H9 (cell line): ENCODE measurements around the gene TLR6. TPM values are rescaled to one million over a fixed set of nuclear protein-coding genes. Genes with fewer than 3 reads are reported as not detected.

ENCODE experiments used
- DNase-seq: peaks from one replicate; pipeline ENCODE4 v3.0.0-alpha.2; 2017
- H2AFZ ChIP-seq: one replicate; pipeline ENCODE4 v1.6.1; 2013; ENCODE audit warnings: mild to moderate bottlenecking, low read length, control low read depth, moderate library complexity
- H2AK5ac ChIP-seq: 2 replicates; pipeline ENCODE4 v1.6.1; 2013; ENCODE audit warnings: low read length, control low read depth, mixed read lengths; ENCODE audit not compliant: insufficient read length
- H2BK120ac ChIP-seq: one replicate; pipeline ENCODE4 v1.6.1; 2013; ENCODE audit warnings: low read depth, mild to moderate bottlenecking, low read length, control low read depth, inconsistent platforms; ENCODE audit not compliant: poor library complexity, severe bottlenecking
- H2BK12ac ChIP-seq: 2 replicates; pipeline ENCODE4 v1.6.1; 2013; ENCODE audit warnings: low read length, control low read depth, mixed read lengths, low read depth; ENCODE audit not compliant: insufficient read length
- H2BK15ac ChIP-seq: 2 replicates; pipeline ENCODE4 v1.6.1; 2013; ENCODE audit warnings: low read depth, low read length, control low read depth
- H2BK20ac ChIP-seq: one replicate; pipeline ENCODE4 v1.6.1; 2013; ENCODE audit warnings: low read depth, mild to moderate bottlenecking, low read length, control low read depth, inconsistent platforms; ENCODE audit not compliant: poor library complexity, severe bottlenecking
- H2BK5ac ChIP-seq: 2 replicates; pipeline ENCODE4 v1.6.1; 2013; ENCODE audit warnings: low read length, control low read depth, mixed read lengths; ENCODE audit not compliant: insufficient read length
- H3K14ac ChIP-seq: 2 replicates; pipeline ENCODE4 v1.6.1; 2013; ENCODE audit warnings: low read length, control low read depth; ENCODE audit not compliant: insufficient read depth
- H3K18ac ChIP-seq: 2 replicates; pipeline ENCODE4 v1.6.1; 2013; ENCODE audit warnings: low read depth, mild to moderate bottlenecking, mixed read lengths, low read length, control low read depth; ENCODE audit not compliant: insufficient read length
- H3K23ac ChIP-seq: 2 replicates; pipeline ENCODE4 v1.6.1; 2013; ENCODE audit warnings: low read length, control low read depth, mixed read lengths, low read depth; ENCODE audit not compliant: insufficient read length
- H3K23me2 ChIP-seq: 2 replicates; pipeline ENCODE4 v1.6.1; 2013; ENCODE audit warnings: low read depth, mild to moderate bottlenecking, mixed read lengths, low read length, control low read depth; ENCODE audit not compliant: insufficient read length, poor library complexity, severe bottlenecking
- H3K27ac ChIP-seq: 2 replicates; pipeline ENCODE4 v1.5.1; 2013; ENCODE audit warnings: low read length, control low read depth, mixed read lengths, low read depth; ENCODE audit not compliant: insufficient read length
- H3K27me3 ChIP-seq: 2 replicates; pipeline ENCODE4 v1.6.1; 2013; ENCODE audit warnings: low read length, control low read depth, inconsistent platforms; ENCODE audit not compliant: insufficient read depth
- H3K4ac ChIP-seq: 2 replicates; pipeline ENCODE4 v1.6.1; 2013; ENCODE audit warnings: low read depth, mild to moderate bottlenecking, control low read depth, inconsistent platforms, low read length, moderate library complexity
- H3K4me1 ChIP-seq: 2 replicates; pipeline ENCODE4 v1.6.1; 2013; ENCODE audit warnings: low read length, control low read depth, inconsistent platforms; ENCODE audit not compliant: insufficient read depth
- H3K4me2 ChIP-seq: 2 replicates; pipeline ENCODE4 v1.6.1; 2013; ENCODE audit warnings: low read length, control low read depth, mixed read lengths; ENCODE audit not compliant: insufficient read length, insufficient read depth
- H3K56ac ChIP-seq: 2 replicates; pipeline ENCODE4 v1.6.1; 2013; ENCODE audit warnings: low read depth, mild to moderate bottlenecking, mixed read lengths, low read length, control low read depth; ENCODE audit not compliant: insufficient read length
- H3K79me1 ChIP-seq: 2 replicates; pipeline ENCODE4 v1.6.1; 2013; ENCODE audit warnings: low read depth, mild to moderate bottlenecking, moderate library complexity, low read length, control low read depth, inconsistent platforms; ENCODE audit not compliant: insufficient read depth, poor library complexity, severe bottlenecking
- H3K79me2 ChIP-seq: 2 replicates; pipeline ENCODE4 v1.6.1; 2013; ENCODE audit warnings: low read length, control low read depth, inconsistent platforms; ENCODE audit not compliant: insufficient read depth
- H3K9ac ChIP-seq: 2 replicates; pipeline ENCODE4 v1.6.1; 2013; ENCODE audit warnings: low read length, control low read depth, mixed read lengths; ENCODE audit not compliant: insufficient read length; ENCODE audit errors: extremely low read depth
- H3K9me3 ChIP-seq: one replicate; pipeline ENCODE4 v1.6.1; 2013; ENCODE audit warnings: low read depth, low read length, inconsistent platforms; ENCODE audit not compliant: control insufficient read depth
- H3T11ph ChIP-seq: one replicate; pipeline ENCODE4 v1.6.1; 2013; ENCODE audit warnings: mild to moderate bottlenecking, low read length, control low read depth, inconsistent platforms
- H4K20me1 ChIP-seq: one replicate; pipeline ENCODE4 v1.6.1; 2013; ENCODE audit not compliant: control insufficient read depth, insufficient read length, insufficient read depth
- H4K5ac ChIP-seq: 2 replicates; pipeline ENCODE4 v1.6.1; 2013; ENCODE audit warnings: low read depth, mild to moderate bottlenecking, mixed read lengths, low read length, control low read depth; ENCODE audit not compliant: insufficient read length
- H4K8ac ChIP-seq: replicated peaks from 2 replicates; pipeline ENCODE4 v1.6.1; 2013; ENCODE audit warnings: low read length, control low read depth, mixed read lengths, low read depth; ENCODE audit not compliant: insufficient read length
- H4K91ac ChIP-seq: 2 replicates; pipeline ENCODE4 v1.6.1; 2013; ENCODE audit warnings: low read depth, mild to moderate bottlenecking, moderate library complexity, mixed read lengths, low read length, control low read depth; ENCODE audit not compliant: insufficient read length
- H3K27ac Mint-ChIP-seq, 3 experiments: 2 replicates in 2 of 3; 3 replicates in 1 of 3; pipeline ENCODE4 v1.8.0; 2020 to 2021; ENCODE audit warnings: mixed read lengths in 3 of 3, mild to moderate bottlenecking in 1 of 3, moderate library complexity in 1 of 3
- H3K27me3 Mint-ChIP-seq: 2 replicates; pipeline ENCODE4 v1.8.0; 2021; ENCODE audit warnings: low read depth, mild to moderate bottlenecking, moderate library complexity, mixed read lengths
- H3K36me3 Mint-ChIP-seq, 3 experiments: 2 replicates in 2 of 3; 3 replicates in 1 of 3; pipeline ENCODE4 v1.8.0; 2020 to 2021; ENCODE audit warnings: low read depth in 3 of 3, mixed read lengths in 3 of 3; ENCODE audit not compliant: insufficient read depth in 1 of 3
- H3K4me1 Mint-ChIP-seq, 2 experiments: 2 replicates each; pipeline ENCODE4 v1.8.0; 2020; ENCODE audit warnings: mixed read lengths in 2 of 2
- H3K4me3 Mint-ChIP-seq, 2 experiments: 2 replicates in 1 of 2; 3 replicates in 1 of 2; pipeline ENCODE4 v1.8.0; 2020 to 2021; ENCODE audit warnings: mild to moderate bottlenecking in 2 of 2, mixed read lengths in 2 of 2, moderate library complexity in 1 of 2
- H3K9me3 Mint-ChIP-seq, 2 experiments: 2 replicates in 1 of 2; 3 replicates in 1 of 2; pipeline ENCODE4 v1.8.0; 2020; ENCODE audit warnings: mild to moderate bottlenecking in 2 of 2, mixed read lengths in 2 of 2, moderate library complexity in 1 of 2
- WGBS: extraction: QIAGEN DNeasy Blood & Tissue Kit; methylation state at CpG from one replicate; pipeline ENCODE4 v1.1.7; 2013; ENCODE audit warnings: missing lambda C conversion rate, low lambda C conversion rate, mixed read lengths; ENCODE audit not compliant: insufficient read length; ENCODE audit errors: extremely low coverage; 5-methylcytosine and 5-hydroxymethylcytosine counted together
- total RNA-seq: library from RNA; stranded (reverse); gene quantifications from 2 replicates; pipeline ENCODE4 v1.2.1, GENCODE V29; 2021
- TF ChIP-seq, protein P1 (sequence below): fragments of 200-600 bp; sonication (generic); conservative IDR thresholded peaks from 3 replicates; pipeline ENCODE4 v1.8.0; 2021; ENCODE audit warnings: antibody characterized with exemption, mild to moderate bottlenecking

TLR6 gene
- total RNA-seq, 1 experiment from 2014 or later: 0.11 TPM

GRCh38 chr4:38866973-38867477, 10.4 kb upstream of the TLR6 start:
- Histone ChIP-seq H3K79me1 (no peaks in the 10 kb centered on the region), H3K18ac (no peak overlapping the region), H2BK15ac (no peak overlapping the region), H3K79me2 (no peaks in the 10 kb centered on the region), H3K9me3 (no peaks in the 10 kb centered on the region), H4K91ac (no peak overlapping the region), H3K14ac (no peak overlapping the region), H2AFZ (no peak overlapping the region), H2BK20ac (no peak overlapping the region), H2BK120ac (no peak overlapping the region), H3K56ac (no peak overlapping the region), H2AK5ac (no peak overlapping the region), H3K9ac (peak overlapping the region; percentile 29), H3K27me3 (no peaks in the 10 kb centered on the region), H3K27ac (no peak overlapping the region), H4K5ac (no peak overlapping the region), H3K4me2 (peak overlapping the region; percentile 38), H3K23ac (no peak overlapping the region), H3K4ac (no peak overlapping the region), H4K8ac (no peak overlapping the region), H4K20me1 (no peaks in the 10 kb centered on the region), H3K23me2 (peaks cover 3% of the 10 kb centered on the region), H3K4me1 (peaks cover 6% of the 10 kb centered on the region; the same call in 1 of the 2 replicates), H3T11ph (no peak overlapping the region), H2BK5ac (no peak overlapping the region), H2BK12ac (no peak overlapping the region)
- TF ChIP-seq, protein P1, sequence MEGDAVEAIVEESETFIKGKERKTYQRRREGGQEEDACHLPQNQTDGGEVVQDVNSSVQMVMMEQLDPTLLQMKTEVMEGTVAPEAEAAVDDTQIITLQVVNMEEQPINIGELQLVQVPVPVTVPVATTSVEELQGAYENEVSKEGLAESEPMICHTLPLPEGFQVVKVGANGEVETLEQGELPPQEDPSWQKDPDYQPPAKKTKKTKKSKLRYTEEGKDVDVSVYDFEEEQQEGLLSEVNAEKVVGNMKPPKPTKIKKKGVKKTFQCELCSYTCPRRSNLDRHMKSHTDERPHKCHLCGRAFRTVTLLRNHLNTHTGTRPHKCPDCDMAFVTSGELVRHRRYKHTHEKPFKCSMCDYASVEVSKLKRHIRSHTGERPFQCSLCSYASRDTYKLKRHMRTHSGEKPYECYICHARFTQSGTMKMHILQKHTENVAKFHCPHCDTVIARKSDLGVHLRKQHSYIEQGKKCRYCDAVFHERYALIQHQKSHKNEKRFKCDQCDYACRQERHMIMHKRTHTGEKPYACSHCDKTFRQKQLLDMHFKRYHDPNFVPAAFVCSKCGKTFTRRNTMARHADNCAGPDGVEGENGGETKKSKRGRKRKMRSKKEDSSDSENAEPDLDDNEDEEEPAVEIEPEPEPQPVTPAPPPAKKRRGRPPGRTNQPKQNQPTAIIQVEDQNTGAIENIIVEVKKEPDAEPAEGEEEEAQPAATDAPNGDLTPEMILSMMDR: no peak
- Mint-ChIP-seq H3K27ac (no peak overlapping the region; a peak in 1 of 7 replicates), H3K4me3 (peak overlapping the region; percentile 64 to 85), H3K9me3 (no peaks in the 10 kb centered on the region), H3K27me3 (peaks cover 5% of the 10 kb centered on the region), H3K4me1 (peaks cover 14 to 16% of the 10 kb centered on the region in 2 experiments), H3K36me3 (peaks cover 0 to 4% (median 0%) of the 10 kb centered on the region in 3 experiments; a peak in 3 of 7 replicates)
- WGBS: no CpG with 5 or more reads among the region's 11 CpGs
- DNase-seq: no peak
